Measurements from ENCODE around the gene ASCC1. TPM values are rescaled to one million over a fixed set of nuclear protein-coding genes. Genes with fewer than 3 reads are reported as not detected.

Gene ASCC1
- total and polyA plus RNA-seq, 7 donors = 15.3 to 53.7 (median 21.5) TPM

GRCh38 chr10:72175149-72175548, 40.9 kb downstream of the ASCC1 start:
- Histone ChIP-seq H3K4me3 (no peak overlapping the region), H3K4me1 (no peaks in the 10 kb centered on the region), H3K36me3 (peaks cover 0 to 18% (median 0%) of the 10 kb centered on the region in 4 donors), H3K27ac (peak overlapping the region in 1 of 4 donors; percentile 23), H3K27me3 (no peaks in the 10 kb centered on the region), H3K9me3 (no peaks in the 10 kb centered on the region)
- TF ChIP-seq CTCF (IDR thresholded peaks at IDR 0.05) = no peak
- TF ChIP-seq EP300 (IDR thresholded peaks at IDR 0.05) = no peak
- no peak for TF ChIP-seq POLR2A (IDR thresholded peaks at IDR 0.05)
- no peak for TF ChIP-seq POLR2AphosphoS5 (IDR thresholded peaks at IDR 0.05)
- intact Hi-C loops (cut with DNase I) = no loop called here
- no peak for DNase-seq
- WGBS, 2 donors = 62 to 80% methylated on average over 1 of the region's 1 CpG

- TF ChIP-seq CTCF (IDR thresholded peaks at IDR 0.05) (no peak), POLR2AphosphoS5 (IDR thresholded peaks at IDR 0.05) (no peak), EP300 (IDR thresholded peaks at IDR 0.05) (no peak), POLR2A (IDR thresholded peaks at IDR 0.05) (no peak)
- Histone ChIP-seq H3K27me3 (no peaks in the 10 kb centered on the region), H3K9me3 (no peaks in the 10 kb centered on the region), H3K27ac (no peak overlapping the region), H3K4me3 (no peak overlapping the region), H3K4me1 (no peaks in the 10 kb centered on the region), H3K36me3 (peaks cover 0 to 14% (median 0%) of the 10 kb centered on the region in 4 donors)
- intact Hi-C loops (cut with DNase I) = no loop called here
- no peak for DNase-seq
These were observed 41.8 kb downstream of the ASCC1 start for GRCh38 chr10:72174297-72174662.

- TF ChIP-seq POLR2AphosphoS5 (IDR thresholded peaks at IDR 0.05) (no peak), POLR2A (IDR thresholded peaks at IDR 0.05) (no peak), CTCF (IDR thresholded peaks at IDR 0.05) (no peak), EP300 (IDR thresholded peaks at IDR 0.05) (no peak)
- Histone ChIP-seq H3K4me1 (no peaks in the 10 kb centered on the region), H3K27ac (no peak overlapping the region), H3K36me3 (peaks cover 0 to 9% (median 0%) of the 10 kb centered on the region in 4 donors), H3K9me3 (no peaks in the 10 kb centered on the region), H3K27me3 (no peaks in the 10 kb centered on the region), H3K4me3 (no peak overlapping the region)
- intact Hi-C loops (cut with DNase I) = no loop called here
- 80 to 86% methylated on average over 7 of the region's 7 CpGs for WGBS, 2 donors
- DNase-seq = no peak
These were observed 42.3 kb downstream of the ASCC1 start for GRCh38 chr10:72173619-72174296.

- Histone ChIP-seq H3K9me3 (no peaks in the 10 kb centered on the region), H3K36me3 (peaks cover 0 to 4% (median 0%) of the 10 kb centered on the region in 4 donors), H3K4me3 (no peak overlapping the region), H3K27ac (no peak overlapping the region), H3K4me1 (no peaks in the 10 kb centered on the region), H3K27me3 (no peaks in the 10 kb centered on the region)
- DNase-seq = no peak
- TF ChIP-seq POLR2A (IDR thresholded peaks at IDR 0.05) (no peak), EP300 (IDR thresholded peaks at IDR 0.05) (no peak), POLR2AphosphoS5 (IDR thresholded peaks at IDR 0.05) (no peak), CTCF (IDR thresholded peaks at IDR 0.05) (no peak)
- intact Hi-C loops (cut with DNase I) = no loop called here
- WGBS, 2 donors = 92% methylated on average over 3 of the region's 3 CpGs
These were observed 42.8 kb downstream of the ASCC1 start for GRCh38 chr10:72173262-72173618.

DNA sequence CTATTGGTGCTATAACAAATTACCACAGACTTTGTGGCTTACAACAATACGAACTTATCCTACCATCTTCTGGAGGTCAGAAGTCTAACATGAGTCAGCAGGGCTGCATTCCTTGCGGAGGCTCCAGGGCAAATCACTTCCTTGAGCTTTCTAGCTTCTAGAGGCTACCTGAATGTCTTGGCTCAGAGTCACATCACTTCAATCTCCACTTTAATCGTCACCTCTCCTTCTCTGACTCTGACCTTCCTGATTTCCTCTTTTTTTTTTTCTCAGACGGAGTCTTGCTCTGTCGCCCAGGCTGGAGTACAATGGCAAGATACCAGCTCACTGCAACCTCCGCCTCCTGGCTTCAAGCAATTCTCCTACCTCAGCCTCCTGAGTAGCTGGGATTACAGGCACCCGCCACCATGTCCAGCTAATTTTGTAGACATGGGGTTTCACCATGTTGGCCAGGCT, 44.9 kb downstream of the ASCC1 start:
- intact Hi-C loops (cut with DNase I) = no loop called here
- no peaks in the 10 kb centered on the region for H3K9me3 ChIP-seq
- no peaks in the 10 kb centered on the region for H3K4me1 ChIP-seq
- no peak overlapping the region for H3K27ac ChIP-seq
- H3K4me3 ChIP-seq = no peak overlapping the region
- TF ChIP-seq POLR2A (IDR thresholded peaks at IDR 0.05) = no peak
- no peak for TF ChIP-seq POLR2AphosphoS5 (IDR thresholded peaks at IDR 0.05)
- no peak for TF ChIP-seq EP300 (IDR thresholded peaks at IDR 0.05)
- no peak for TF ChIP-seq CTCF (IDR thresholded peaks at IDR 0.05)
- DNase-seq = no peak
- no peaks in the 10 kb centered on the region for H3K36me3 ChIP-seq
- 46 to 76% methylated on average over 7 of the region's 7 CpGs for WGBS, 2 donors
- H3K27me3 ChIP-seq = no peaks in the 10 kb centered on the region

All from sigmoid colon (tissue), 7 donors.